ENCODE data around the gene CBFA2T3.
"Not testable (repeated sequence)": the region's sequence is repeated elsewhere in the genome, so short reads cannot be mapped to it uniquely, and the experiment has no call there.

CBFA2T3 gene

DNA sequence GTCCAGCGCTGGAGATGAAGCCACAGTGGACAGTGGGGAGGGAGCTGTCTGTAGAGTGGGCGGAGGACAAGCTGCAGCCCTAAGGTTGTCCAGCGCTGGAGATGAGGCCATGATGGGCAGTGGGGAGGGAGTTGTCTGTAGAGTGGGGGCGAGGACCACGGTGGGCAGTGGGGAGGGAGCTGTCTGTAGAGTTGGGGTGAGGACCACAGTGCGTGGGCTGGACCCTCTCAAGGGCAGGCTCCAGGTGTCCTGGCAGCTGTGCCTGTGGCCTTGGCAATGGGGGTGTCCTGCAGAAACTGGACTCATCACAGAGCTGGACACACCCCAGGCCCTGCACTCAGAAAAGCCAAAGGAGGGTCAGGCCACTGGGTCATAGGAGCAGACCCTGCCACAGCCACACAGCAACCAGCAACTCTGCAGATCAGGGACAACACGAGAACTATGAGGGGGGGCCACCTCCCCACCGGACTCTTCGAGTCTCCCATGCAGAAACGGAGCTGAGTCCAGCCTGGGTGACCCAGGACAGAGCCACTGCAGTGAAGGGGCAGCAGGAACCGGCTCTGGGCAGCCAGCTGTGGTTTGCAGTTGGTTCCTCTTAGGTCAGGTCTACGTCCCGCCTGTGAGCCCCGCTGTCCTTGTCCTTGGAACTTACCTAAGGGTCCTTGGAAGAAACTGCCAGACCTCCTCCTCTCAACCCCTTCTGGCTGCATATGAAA is 33.4 kb upstream of the CBFA2T3 start:
- Histone ChIP-seq H3K9me2 (replicated peaks; ENCODE audit: low read depth, low read length) (no peaks in the 10 kb centered on the region), H3K9me3 (ENCODE audit: insufficient read depth, low read depth, low read length) (no peaks in the 10 kb centered on the region), H4K20me1 (ENCODE audit: insufficient read depth, low read length, poor library complexity, severe bottlenecking) (no peaks in the 10 kb centered on the region), H3K9ac (ENCODE audit: low read depth, low read length, poor library complexity, severe bottlenecking) (no peak overlapping the region), H3K4me1 (ENCODE audit: insufficient read depth, low read length, poor library complexity, severe bottlenecking) (no peaks in the 10 kb centered on the region), H3K27me3 (ENCODE audit: insufficient read depth, low read length, poor library complexity, severe bottlenecking) (no peaks in the 10 kb centered on the region), H3K4me2 (ENCODE audit: low read depth, low read length, poor library complexity, severe bottlenecking) (no peak overlapping the region), H2AFZ (ENCODE audit: low read length) (no peak overlapping the region), H3F3A (ENCODE audit: low read depth) (no peaks in the 10 kb centered on the region), H3K36me3 (ENCODE audit: insufficient read depth, low read length) (no peaks in the 10 kb centered on the region), H3K79me2 (ENCODE audit: insufficient read depth, low read length) (no peaks in the 10 kb centered on the region), H3K4me3 (ENCODE audit: low read length, poor library complexity, severe bottlenecking) (no peak overlapping the region)
- TF ChIP-seq EZH2phosphoT487 (IDR thresholded peaks at IDR 0.05; ENCODE audit: borderline replicate concordance) (no peak), CTCF (conservative IDR thresholded peaks at IDR 0.05; ENCODE audit: low read length) (no peak)

- no peaks in the 10 kb centered on the region for H3K27me3 ChIP-seq (ENCODE audit: insufficient read depth, low read length, poor library complexity, severe bottlenecking)
- H3K4me1 ChIP-seq (ENCODE audit: insufficient read depth, low read length, poor library complexity, severe bottlenecking): no peaks in the 10 kb centered on the region
- no peak overlapping the region for H3K4me2 ChIP-seq (ENCODE audit: low read depth, low read length, poor library complexity, severe bottlenecking)
- TF ChIP-seq EZH2phosphoT487 (IDR thresholded peaks at IDR 0.05; ENCODE audit: borderline replicate concordance) (no peak), CTCF (conservative IDR thresholded peaks at IDR 0.05; ENCODE audit: low read length) (no peak)
- H3K4me3 ChIP-seq (ENCODE audit: low read length, poor library complexity, severe bottlenecking): no peak overlapping the region
- H3K79me2 ChIP-seq (ENCODE audit: insufficient read depth, low read length): no peaks in the 10 kb centered on the region
- H3K9me3 ChIP-seq (ENCODE audit: insufficient read depth, low read depth, low read length): no peaks in the 10 kb centered on the region
- H2AFZ ChIP-seq (ENCODE audit: low read length): no peak overlapping the region
- H3K9ac ChIP-seq (ENCODE audit: low read depth, low read length, poor library complexity, severe bottlenecking): no peak overlapping the region
- no peaks in the 10 kb centered on the region for H3K9me2 ChIP-seq (replicated peaks; ENCODE audit: low read depth, low read length)
- H3K36me3 ChIP-seq (ENCODE audit: insufficient read depth, low read length): no peaks in the 10 kb centered on the region
- H4K20me1 ChIP-seq (ENCODE audit: insufficient read depth, low read length, poor library complexity, severe bottlenecking): no peaks in the 10 kb centered on the region
- no peaks in the 10 kb centered on the region for H3F3A ChIP-seq (ENCODE audit: low read depth)
Observed at GRCh38 chr16:89009343-89010209, 32.6 kb upstream of the CBFA2T3 start.

- H3K4me2 ChIP-seq (ENCODE audit: low read depth, low read length, poor library complexity, severe bottlenecking); H3K27me3 ChIP-seq (ENCODE audit: insufficient read depth, low read length, poor library complexity, severe bottlenecking); H2AFZ ChIP-seq (ENCODE audit: low read length); H3K36me3 ChIP-seq (ENCODE audit: insufficient read depth, low read length); H3F3A ChIP-seq (ENCODE audit: low read depth); H3K4me3 ChIP-seq (ENCODE audit: low read length, poor library complexity, severe bottlenecking); H3K9ac ChIP-seq (ENCODE audit: low read depth, low read length, poor library complexity, severe bottlenecking); H3K79me2 ChIP-seq (ENCODE audit: insufficient read depth, low read length); H3K4me1 ChIP-seq (ENCODE audit: insufficient read depth, low read length, poor library complexity, severe bottlenecking); H3K9me3 ChIP-seq (ENCODE audit: insufficient read depth, low read depth, low read length); H3K9me2 ChIP-seq (replicated peaks; ENCODE audit: low read depth, low read length); H4K20me1 ChIP-seq (ENCODE audit: insufficient read depth, low read length, poor library complexity, severe bottlenecking): not testable (repeated sequence)
Observed at GRCh38 chr16:89008796-89009195, 31.8 kb upstream of the CBFA2T3 start.

Data from Loucy (cell line).